ENCODE measurements around the gene NR2F1. TPM values are rescaled to one million over a fixed set of nuclear protein-coding genes. Genes with fewer than 3 reads are reported as not detected.
A peak's percentile ranks its signal among the peaks of the same experiment; 100 is the strongest.

Gene NR2F1
- total RNA-seq, 1 donor from 2014 or later: 0.70 TPM

DNA sequence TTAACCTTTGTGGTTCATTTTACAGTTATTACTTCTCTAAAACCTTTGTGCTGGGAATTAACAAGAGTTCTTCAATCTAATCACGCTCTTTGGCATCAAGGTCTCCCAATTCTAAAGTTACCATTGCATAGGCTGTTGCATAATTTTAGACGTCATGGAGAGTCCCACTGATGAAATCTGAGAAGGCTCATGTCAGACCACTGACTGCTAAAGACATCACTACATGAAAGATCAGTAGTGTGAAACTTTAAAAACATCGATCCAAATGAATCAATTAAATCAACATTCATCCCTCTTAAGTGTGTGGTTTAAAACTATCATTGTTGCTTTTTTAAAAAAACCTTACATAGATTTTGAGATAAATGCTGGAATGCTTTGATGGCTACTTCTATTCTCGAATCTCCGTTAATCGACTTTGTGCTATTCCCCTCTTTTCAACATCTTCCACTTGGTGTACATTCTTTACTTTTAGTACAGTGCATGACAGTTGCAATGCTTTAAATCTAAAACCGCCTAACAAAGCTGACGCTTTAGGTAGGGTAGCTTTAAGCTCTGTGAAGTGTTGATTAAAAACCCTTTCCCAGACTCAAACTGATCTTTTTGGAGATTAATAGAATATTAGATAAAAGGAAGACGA lies 33.6 kb downstream of the NR2F1 start:
- ATAC-seq (ENCODE audit: poor library complexity) (no peak), DNase-seq (no peak)
- intact Hi-C loops (cut with DNase I): no loop called here

DNA sequence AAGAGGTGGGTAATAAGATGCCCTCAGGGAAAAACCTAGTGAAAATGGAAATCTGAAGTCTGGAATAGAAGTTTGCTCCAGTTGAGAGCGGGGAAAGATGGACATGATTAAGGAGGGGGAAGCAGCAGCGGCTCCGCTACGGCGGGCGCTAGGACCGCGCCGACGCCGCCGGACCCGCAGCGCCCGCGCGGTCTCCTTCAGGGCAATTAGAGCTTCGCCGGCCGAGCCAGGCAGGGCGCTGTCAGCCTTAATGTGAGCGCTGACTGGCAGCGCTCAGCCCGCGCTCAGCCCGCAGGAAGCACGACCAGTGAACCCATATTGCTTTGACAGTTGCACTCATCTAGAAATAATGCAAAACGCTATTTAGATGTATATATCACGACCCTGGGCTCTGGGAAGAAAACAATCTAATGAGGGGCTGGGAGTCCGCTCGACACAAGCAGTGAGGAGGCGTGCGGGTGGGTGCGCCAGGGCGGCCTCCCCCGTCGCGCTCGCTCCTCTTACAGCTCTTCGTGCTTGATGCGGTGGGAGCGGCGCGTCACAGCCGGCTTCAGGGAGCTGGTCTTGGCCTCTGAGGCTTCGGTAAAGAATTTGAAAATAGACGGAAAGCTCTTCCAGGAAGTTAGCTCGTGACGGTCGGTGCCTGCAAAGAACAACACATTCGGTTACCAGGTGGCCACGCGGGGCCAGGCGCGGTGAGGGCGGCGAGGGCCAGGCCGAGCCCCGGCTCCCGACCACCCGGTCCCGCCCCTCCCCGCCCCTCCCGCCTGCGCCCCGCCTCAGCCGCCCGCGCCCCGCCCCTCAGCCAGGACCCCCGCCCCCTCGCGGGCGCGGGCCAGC lies 37.7 kb downstream of the NR2F1 start:
- DNase-seq (peak; percentile 81), ATAC-seq (ENCODE audit: poor library complexity) (peak; percentile 94)
- intact Hi-C loops (cut with DNase I): no loop called here

DNA sequence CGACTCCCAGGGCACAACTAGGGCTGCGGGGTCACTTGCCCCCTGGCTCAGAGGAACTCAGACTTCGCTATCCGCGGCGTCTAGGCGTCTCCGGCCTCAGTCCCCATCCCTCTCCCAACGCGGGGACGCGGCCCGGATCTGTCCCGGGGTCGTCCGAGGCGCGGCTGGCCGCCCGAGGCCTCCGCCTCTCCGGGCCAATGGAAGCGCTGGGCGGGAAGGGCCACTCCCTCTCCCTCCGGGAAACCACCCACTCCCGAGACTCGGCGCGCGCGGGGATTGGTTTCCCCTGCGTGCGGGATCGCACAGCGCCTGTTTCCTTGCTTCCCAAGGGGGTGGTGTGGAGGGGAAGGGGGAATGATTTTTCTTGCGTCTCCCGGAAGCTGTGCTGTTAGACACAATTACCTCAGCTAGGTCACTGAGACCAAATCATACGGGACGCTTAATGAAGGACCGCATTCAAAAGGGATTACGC lies 38.3 kb downstream of the NR2F1 start:
- ATAC-seq (ENCODE audit: poor library complexity) (peak; percentile 95), DNase-seq (peak; percentile 87)
- intact Hi-C loops (cut with DNase I): no loop called here

DNA sequence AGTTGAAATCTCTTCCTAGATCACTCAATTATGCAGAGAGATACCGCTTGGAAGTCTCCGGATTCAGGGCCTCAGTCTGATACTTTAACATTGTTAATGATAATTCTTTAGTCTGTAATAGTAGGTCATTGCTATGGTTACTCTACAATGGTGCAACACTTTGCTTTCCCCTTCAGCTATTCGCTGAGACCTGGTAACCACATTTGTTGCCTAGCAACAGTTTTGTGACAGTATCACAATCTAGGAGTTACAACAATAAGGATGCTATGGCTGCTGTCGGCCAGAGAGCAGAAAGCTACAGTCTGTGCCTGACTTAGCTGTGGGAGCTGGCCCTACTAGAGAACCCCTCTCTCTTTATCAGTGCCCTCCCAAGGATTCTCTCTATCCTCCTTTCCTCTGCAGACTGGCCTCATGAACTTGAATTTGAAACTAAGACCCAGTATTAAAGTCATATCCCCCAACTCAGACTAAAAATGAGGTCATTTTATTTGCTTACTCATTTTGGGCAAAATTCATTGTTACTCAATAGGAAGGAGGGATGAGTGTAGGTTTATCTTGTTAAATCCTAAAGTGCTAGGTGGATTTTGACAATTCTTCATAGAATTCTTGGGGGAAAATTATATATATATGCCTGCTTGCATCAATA lies 39.3 kb downstream of the NR2F1 start:
- intact Hi-C loops (cut with DNase I): no loop called here
- DNase-seq (no peak), ATAC-seq (ENCODE audit: poor library complexity) (peak; percentile 19)

DNA sequence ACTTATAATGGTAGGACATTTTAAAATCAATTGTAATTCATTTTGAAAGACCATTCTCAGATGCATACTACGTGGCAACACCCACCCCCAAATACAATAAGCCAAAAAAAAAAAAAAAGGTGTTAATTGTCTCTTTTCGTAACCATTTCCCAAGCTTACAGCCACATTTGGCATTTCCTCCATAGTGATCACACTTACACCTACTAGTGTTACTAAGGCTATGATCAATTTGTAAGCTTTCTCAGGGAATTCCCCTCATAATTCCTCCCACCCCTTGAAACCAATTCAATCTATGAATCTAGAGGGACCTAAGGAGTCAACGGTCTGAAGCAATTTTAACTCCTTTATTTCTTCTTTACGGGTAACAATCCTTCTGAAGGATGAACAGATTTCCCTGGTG lies 40.1 kb downstream of the NR2F1 start:
- DNase-seq (no peak), ATAC-seq (ENCODE audit: poor library complexity) (no peak)
- intact Hi-C loops (cut with DNase I): no loop called here

DNA sequence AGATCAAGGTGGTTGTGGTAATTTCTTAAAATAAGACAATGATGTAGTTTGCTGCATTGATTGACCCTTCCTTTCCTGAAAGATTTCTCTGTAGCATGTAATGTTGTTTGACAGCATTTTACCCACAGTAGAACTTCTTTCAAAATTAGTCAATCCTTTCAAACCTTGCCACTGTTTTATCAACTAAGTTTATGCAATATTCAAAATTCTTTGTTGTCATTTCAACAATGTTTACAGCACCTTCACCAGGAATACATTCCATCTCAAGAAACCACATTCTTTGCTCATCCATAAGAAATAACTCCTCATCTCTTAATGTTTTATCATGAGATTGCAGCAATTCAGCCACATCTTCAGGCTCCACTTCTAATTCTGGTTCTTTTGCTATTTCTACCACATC lies 43.8 kb downstream of the NR2F1 start:
- no peak for ATAC-seq (ENCODE audit: poor library complexity)
- intact Hi-C loops (cut with DNase I): no loop called here
- DNase-seq: no peak

DNA sequence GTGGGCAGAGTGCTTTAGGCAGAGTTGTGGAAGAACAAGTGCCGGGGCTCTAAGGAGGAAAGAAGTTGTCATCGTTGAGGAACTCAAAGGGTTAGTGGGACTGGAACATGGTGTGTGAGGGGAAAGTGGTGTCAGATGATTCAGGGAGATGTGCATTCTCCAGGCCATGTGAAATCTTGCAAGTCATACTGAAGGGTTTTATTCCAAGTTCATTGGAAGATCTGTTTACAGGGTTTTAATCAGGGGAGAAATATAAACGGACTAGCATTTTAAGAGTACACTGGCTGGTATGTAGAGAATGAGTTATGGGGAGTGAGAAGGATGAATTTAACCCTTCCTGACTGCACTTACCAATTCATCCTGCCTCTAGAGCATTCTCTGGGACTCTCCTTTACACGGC lies 49.3 kb downstream of the NR2F1 start:
- intact Hi-C loops (cut with DNase I): no loop called here
- DNase-seq: no peak
- ATAC-seq (ENCODE audit: poor library complexity): no peak

DNA sequence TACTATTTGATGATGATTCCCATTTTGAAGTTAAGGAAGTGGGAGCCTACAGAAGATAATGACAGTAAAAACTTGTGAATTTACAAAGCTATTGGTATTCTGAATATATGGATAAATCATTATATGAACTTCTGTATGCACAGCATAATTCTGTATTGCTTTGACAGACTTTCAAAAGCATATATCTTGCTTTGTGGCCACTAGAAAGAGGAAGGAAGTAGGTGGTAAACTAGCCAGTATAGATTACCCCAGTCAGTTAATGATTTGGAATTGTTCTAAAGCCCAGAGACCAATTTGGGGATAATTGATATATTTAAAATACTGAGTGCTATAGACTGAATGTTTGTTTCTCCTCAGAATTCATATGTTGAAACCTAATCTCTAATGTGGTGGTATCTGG lies 53.0 kb downstream of the NR2F1 start:
- intact Hi-C loops (cut with DNase I): no loop called here
- ATAC-seq (ENCODE audit: poor library complexity): no peak
- DNase-seq: no peak

DNA sequence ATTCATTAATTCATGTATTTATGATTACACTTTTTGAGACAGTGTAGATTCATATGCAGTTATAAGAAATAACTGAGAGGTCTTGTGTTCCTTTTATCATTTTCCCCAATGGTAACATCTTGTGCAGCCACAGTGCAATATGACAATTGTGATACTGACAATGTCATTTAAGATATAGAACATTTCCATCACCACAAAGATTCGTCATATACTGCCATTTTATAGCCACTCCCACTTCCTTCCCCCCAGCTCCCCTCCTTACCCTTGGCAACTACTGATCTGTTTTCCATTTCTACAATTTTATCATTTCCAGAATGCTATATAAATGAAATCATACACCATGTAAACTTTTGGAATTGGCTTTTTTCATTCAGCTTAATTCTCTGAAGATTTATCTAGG lies 53.8 kb downstream of the NR2F1 start:
- ATAC-seq (ENCODE audit: poor library complexity) (no peak), DNase-seq (no peak)
- intact Hi-C loops (cut with DNase I): no loop called here

DNA sequence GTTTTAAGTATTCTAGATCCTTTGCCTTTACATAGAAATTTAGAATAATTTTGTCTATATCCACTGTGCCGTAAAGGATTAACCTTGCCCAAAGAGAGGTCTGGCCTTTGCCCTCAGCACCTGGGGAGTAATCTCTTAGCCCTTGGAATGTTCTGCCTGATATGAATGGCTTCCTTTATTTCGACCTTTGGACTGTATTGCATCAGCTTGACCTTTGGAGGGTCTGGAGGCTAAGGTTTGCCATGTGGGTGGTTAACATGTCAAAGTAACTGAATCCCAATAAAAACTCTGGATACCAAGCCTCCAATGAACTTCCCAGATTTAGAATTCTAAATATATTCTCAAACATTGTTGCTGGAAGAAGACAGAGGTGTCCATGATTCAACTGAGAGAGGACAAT lies 54.7 kb downstream of the NR2F1 start:
- intact Hi-C loops (cut with DNase I): no loop called here
- DNase-seq (no peak), ATAC-seq (ENCODE audit: poor library complexity) (no peak)

DNA sequence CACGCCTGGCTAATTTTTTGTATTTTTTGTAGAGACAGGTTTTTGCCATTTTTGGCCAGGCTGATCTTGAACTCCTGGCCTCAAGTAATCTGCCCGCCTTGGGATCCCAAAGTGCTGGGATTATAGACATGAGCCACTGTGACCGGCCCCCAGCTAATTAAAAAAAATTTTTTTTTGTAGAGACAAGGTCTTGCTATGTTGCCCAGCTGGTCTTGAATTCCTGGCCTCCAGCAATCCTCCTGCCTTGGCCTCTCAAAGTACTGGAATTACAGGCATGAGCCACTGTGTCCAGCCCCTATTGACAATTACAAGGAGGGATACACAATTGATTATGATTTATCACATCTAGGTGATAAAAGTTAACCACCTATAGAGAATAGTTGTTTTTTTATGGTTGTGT lies 59.5 kb downstream of the NR2F1 start:
- DNase-seq: no peak
- intact Hi-C loops (cut with DNase I): no loop called here
- ATAC-seq (ENCODE audit: poor library complexity): no peak

Other genes with a start within 250 kb of the NR2F1 start
- 0.22 TPM for gene NR2F1-AS1, start 2.0 kb upstream of the NR2F1 start, total RNA-seq
- gene POU5F2, start 158.4 kb downstream of the NR2F1 start, total RNA-seq: 0.24 TPM

Measured in Right ventricle myocardium superior (tissue), 1 donor.